Pulmonary artery endothelial cell (primary cell): ENCODE data around the gene EED. TPM values are rescaled to one million over a fixed set of nuclear protein-coding genes. Genes with fewer than 3 reads are reported as not detected.

Experiments used
- DNase-seq: peaks from one replicate; pipeline ENCODE4 v3.0.0-alpha.2; 2011; ENCODE audit warnings: low read depth, low spot score
- total RNA-seq: library from RNA; depleted of rRNA; stranded (reverse); fragments of >200 nt; gene quantifications from 2 replicates; pipeline ENCODE4 v1.2.3, GENCODE V29; 2014

Gene EED
- total RNA-seq, 1 donor from 2014 or later, result 18.7 TPM

GRCh38 chr11:86247608-86248007 is 3.1 kb downstream of the EED start:
- no peak for DNase-seq

GRCh38 chr11:86248609-86249008 is 4.1 kb downstream of the EED start:
- no peak for DNase-seq

GRCh38 chr11:86249307-86250098 is 5.0 kb downstream of the EED start:
- DNase-seq, result no peak

DNA sequence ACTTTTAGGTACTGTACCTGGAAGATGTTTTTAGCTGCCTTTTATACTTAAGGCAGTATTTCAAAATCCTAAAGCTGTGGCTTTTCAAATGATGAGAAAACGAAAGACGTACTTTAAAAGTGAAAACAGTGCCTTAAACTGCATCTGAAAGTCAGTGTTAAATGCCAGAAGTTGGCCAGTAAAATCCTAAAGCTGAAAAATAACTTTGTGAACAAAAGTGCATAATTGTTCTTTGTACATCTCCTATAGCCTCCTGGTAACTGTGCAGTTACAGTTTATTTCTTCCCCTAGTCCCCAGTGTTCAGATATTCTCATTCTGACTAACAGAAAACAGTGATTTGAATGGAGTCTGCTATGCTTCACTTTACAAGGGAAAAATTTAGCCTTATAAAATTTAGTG is 6.8 kb downstream of the EED start:
- no peak for DNase-seq

DNA sequence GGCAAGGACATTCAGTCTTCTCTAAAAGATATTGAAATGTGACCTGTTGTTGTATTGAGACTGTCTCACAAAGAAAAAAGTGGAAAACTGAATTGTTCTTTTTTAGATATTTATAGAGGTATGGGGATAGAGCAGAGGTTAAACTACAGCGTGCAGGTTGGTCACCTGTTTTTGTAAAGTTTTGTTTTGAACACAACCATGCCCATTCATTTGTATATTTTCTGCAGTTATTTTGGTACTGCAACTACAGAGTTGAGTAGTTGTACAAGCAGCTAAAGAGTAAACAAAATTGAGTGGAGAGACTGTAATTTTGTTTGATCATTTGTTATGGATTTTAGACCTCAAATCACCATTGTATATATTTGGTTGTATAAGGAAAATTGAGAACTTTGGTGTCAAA is 11.3 kb downstream of the EED start:
- no peak for DNase-seq

DNA sequence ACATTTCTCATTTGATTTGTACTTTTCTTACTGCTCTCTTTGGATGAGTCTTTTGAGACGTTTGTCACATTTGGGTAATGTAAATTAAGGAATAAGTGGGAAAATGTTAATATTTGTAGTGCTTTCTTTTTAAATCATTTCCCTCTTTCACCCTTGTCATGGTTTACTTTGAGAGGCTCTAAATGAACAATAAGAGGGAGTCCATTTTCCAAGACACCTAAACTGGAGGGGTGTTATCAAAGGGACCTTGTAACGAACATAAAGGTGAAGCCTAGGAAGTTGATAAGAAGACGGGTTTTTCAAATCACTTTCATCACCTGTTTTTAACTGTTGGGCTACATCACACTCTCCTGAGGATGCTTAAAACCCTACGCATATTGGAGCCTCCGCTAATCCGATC is 12.1 kb downstream of the EED start:
- no peak for DNase-seq

DNA sequence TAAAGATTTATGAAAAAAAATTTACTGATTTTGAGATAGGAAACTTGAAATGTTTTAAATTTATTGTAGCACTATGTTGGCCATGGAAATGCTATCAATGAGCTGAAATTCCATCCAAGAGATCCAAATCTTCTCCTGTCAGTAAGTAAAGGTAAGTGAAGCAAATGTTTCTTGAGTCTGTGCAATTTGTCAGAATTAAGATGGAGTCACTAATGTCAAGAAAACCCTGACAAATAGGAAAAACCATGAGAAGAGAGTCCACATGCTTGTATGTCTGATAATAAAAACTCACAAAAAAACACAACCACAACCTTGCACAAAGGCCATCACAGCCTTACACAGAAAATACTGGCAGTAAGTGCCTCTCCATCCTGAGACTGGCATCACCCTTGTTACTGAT is 12.9 kb downstream of the EED start:
- no peak for DNase-seq

DNA sequence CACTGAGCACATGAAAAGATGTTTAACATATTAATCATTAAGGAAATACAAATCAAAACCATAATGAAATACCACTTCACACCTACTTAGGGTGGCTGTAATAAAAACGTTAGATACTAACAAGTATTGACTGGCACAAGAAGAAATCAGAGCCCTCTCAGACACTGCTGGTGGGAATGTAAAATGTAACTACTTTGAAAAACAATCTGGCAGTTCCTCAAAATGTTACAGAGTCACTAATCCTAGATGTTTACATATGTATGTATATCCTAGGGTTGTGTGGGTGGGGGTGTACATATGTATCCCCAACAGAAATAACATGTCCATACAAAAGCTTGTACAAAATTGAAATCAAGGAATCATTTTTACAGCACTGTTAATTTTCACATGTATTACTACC is 15.2 kb downstream of the EED start:
- DNase-seq, result no peak

GRCh38 chr11:86261328-86261727 is 16.8 kb downstream of the EED start:
- DNase-seq, result no peak

- no peak for DNase-seq
Observed at GRCh38 chr11:86262387-86262786, 17.8 kb downstream of the EED start.

DNA sequence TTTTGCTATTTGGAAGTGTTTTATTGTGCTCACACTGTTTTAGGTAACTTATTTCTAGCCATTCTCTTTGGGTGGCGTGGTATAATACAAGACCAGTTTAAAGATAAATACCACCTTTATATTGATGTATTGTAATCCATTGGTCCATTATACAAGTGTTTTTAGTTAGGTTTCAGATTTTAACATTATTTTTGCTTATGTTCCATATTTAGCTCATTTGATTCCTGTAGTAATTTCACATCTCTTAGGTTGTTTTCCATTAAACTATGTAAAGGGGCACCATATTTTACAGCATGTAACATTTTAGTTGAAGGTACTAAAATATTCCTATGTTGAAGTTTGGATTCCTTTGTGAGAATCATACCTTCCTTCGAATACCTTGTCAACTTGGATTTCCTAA is 20.1 kb downstream of the EED start:
- no peak for DNase-seq

DNA sequence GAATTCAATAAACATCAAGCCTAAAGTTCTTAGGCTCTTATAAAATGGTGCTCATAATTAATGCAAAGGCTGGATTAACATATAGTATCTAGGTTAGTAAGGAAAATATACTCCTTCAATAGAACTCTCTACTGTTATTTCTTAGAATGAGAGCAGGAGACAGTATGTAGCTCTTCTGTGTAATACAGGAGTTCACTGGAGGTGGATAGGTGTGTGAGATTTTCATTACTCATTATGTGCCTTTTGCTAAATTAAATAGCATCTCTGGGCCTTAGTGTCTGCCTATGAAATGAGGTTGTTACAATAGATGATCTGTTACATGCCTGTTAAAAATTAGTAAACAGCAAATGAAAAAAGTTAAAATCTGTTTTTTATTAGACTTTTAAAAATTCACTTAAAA is 20.6 kb downstream of the EED start:
- no peak for DNase-seq

GRCh38 chr11:86269645-86270044 is 25.1 kb downstream of the EED start:
- no peak for DNase-seq

GRCh38 chr11:86274503-86274902 is 29.9 kb downstream of the EED start:
- DNase-seq, result no peak

DNA sequence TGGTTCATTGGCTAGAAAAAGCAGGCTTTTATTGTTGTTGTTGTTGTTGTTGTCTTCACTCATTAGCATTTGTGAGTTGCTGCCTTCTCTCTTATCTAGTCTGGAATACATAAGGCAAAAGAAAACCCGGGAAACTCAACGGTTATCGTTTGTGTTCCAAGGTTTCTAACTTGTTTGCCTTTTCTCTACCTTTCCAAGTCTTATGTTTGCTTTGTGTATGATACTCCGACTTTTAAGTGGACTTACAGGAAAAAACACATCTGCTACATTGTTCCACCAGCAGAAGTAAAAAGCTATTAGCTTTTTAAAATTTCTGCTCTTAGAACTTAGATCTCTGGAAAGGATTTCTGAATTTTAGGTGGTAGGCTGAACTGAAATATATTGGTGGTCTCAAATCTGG is 30.4 kb downstream of the EED start:
- DNase-seq, result no peak

DNA sequence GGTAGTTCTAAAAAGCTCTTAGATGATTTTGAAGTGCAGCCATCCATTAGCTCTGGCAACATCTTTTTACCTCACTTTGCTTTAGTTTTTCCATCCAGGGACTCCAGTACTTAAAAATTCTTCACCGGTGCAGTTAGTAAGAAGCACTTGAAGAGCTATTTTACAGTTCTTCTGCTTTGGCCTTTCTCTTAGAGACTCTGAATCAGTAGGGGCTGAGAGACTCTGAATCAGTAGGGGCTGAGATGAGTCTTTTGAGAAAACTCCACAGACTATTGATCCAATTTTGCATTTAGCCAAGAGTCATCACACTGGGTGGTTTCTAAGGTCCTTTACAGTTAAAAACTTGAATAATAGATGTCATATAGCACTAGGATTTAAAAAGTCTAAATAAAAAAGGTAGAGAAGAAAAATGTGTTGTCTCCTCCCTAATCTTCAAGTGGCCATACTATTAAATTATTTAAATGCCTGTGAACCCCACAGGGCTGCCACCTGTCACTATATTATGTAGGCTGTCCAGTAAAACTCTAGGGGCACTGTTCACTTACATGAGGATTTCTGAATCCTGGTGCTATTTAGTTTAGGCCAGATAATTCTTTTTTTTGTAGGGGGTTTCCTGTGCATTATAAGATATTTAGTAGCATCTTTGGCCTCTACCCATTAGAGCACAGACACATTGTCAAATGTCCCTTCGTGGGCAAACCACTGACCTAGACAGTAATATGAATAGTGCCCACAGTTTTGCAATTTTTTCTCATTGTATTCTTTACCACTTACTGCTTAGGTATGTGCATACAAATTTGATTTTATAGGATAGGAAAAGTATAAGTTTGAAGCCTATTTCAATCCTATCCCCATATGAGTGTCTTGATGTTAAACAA is 31.2 kb downstream of the EED start:
- DNase-seq, result no peak

- DNase-seq, result no peak
Observed at GRCh38 chr11:86277741-86278140, 33.2 kb downstream of the EED start.

DNA sequence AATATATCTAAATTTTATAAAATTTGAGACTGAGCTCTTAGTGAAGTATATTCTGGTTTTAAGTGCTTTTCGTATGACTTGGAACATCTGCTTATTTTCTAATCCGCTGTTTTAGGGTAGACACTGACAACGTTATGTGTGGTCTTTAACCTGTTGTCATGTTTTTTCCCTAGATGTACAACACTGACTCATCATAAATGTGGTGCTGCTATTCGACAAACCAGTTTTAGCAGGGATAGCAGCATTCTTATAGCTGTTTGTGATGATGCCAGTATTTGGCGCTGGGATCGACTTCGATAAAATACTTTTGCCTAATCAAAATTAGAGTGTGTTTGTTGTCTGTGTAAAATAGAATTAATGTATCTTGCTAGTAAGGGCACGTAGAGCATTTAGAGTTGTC is 33.7 kb downstream of the EED start:
- DNase-seq, result no peak

DNA sequence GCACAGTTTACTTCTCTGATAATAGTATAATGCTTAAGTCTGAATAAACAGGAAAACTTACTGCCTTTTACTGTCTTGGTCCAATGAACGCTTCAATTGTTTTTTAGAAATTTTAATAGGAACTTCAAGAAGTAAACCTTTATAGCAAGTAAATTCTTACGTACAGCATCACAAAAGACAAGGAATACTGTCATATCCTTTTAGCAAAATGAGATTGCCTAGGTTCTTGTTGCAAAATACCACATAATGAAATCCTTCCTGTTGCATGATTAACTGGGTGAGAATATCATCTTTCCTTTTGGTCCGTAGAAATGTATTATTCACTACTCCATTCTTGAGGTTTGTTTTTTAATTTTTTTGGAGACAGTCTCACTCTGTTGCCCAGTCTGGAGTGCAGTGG is 35.2 kb downstream of the EED start:
- no peak for DNase-seq

DNA sequence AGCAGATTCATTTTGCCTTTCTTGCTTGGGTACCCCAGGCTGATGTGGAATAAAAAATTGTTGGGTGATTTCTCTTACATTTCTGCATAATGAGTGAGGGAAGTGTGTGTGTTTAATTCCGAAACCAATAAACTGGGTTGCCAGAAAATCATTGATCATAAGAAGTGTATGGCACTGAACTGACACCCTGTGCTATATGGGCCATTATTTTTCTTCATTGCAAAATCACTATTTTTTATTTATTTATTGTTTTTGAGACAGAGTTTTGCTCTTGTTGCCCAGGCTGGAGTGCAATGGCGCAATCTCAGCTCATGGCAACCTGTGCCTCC is 42.9 kb downstream of the EED start:
- DNase-seq, result no peak

DNA sequence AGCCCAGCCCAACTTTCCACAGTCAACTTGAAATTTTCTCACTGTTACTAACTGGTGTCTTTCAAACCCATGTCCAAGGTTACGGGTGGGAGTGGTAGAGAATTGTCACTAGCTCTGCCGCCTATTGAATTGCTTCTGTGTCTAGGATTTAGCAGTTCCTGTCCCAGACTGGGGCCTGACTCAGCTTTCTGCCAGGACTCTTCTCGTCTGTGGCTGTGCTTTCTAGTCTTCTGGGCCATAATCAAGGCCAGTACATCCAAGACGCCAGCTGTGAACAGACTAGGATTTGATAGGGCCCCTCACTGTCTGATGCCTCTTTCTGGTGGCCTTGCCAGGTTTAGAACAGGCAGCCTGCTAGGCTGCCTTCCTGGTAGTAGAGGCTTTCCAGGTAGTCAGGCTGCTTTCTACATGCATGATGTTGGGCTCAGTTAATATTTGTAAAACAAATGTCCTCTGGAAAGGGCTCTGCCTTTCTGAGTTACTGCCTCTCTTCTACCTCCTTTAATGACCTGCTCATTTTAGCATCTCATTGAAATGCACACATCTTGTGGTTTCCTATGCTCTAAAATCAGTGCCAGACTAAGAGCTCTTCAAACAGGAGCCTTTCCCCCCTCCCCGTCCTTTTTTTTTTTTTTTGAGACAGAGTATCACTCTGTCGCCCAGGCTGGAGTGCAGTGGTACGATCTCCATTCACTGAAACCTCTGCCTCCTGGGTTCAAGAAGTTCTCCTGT is 44.4 kb downstream of the EED start:
- no peak for DNase-seq
